Stimulated activated CD8-positive, alpha-beta memory T cell treated with anti-CD3 and anti-CD28 coated beads, Interleukin-7, amount 100 ng/mL, for 48 hours (primary cell): Measurements from ENCODE around the gene PPP1R7.

Source experiments
- DNase-seq, 2 donors: peaks; one replicate each; pipeline ENCODE4 v3.0.0-alpha.2; 2020; ENCODE audit warnings: low read depth in 1 of 2; ENCODE audit errors: extremely low read depth in 1 of 2

Gene PPP1R7

GRCh38 chr2:241160318-241160717 is 10.1 kb downstream of the PPP1R7 start:
- no peak for DNase-seq

DNA sequence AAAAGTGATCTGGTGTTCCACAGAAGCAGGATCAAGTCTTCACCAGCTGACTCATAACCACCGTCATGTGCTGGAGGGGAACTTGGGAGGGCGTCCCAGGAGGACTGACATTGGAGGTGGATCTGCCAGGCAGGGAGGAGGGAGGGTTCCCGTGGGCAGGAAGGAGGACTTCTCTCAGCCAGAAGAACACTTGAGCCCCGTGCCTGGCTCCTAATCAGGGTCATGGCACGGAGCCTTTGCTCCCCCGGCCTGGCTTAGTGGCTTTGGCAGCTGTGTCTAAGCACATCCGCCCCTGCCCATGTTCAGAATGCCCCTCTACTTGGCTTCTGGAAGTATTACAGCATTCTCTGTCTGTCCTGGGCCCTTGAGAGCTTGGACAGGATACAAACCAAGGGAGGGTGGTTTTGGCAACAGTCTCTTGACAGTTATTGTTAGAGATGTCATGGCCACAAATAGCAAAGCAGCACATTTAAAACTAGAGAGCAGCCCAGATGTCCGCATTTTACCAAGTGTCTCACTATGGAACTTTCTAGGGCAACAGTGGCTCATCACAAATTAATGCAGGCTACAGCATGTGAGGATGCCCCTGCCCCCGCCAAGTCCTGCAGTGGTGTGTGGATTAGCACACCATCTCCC is 11.5 kb downstream of the PPP1R7 start:
- no peak for DNase-seq

DNA sequence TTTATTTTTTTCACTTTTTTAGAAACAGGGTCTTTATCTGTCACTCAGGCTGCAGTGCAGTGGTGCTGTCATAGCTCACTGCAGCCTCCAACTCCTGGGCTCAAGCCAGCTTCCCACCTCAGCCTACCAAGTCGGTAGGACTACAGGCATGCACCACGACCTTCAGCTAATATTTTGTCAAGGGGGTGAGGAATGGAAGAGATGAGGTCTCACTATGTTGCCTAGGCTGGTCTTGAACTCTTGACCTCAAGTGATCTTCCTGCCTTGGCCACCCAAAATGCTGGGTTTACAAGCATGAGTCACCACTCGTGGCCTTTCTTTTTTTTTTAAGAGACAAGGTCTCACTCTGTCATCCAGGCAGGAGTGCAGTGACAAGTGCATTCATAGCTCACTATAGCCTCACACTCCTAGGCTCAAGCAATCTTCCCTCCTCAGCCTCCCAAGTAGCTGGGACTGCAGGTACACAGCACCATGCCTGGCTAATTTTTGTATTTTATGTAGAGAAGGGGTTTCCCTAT is 13.4 kb downstream of the PPP1R7 start:
- no peak for DNase-seq

- DNase-seq: no peak
Observed at GRCh38 chr2:241168366-241168765, 18.1 kb downstream of the PPP1R7 start.

GRCh38 chr2:241173557-241173956 is 23.3 kb downstream of the PPP1R7 start:
- DNase-seq: no peak

DNA sequence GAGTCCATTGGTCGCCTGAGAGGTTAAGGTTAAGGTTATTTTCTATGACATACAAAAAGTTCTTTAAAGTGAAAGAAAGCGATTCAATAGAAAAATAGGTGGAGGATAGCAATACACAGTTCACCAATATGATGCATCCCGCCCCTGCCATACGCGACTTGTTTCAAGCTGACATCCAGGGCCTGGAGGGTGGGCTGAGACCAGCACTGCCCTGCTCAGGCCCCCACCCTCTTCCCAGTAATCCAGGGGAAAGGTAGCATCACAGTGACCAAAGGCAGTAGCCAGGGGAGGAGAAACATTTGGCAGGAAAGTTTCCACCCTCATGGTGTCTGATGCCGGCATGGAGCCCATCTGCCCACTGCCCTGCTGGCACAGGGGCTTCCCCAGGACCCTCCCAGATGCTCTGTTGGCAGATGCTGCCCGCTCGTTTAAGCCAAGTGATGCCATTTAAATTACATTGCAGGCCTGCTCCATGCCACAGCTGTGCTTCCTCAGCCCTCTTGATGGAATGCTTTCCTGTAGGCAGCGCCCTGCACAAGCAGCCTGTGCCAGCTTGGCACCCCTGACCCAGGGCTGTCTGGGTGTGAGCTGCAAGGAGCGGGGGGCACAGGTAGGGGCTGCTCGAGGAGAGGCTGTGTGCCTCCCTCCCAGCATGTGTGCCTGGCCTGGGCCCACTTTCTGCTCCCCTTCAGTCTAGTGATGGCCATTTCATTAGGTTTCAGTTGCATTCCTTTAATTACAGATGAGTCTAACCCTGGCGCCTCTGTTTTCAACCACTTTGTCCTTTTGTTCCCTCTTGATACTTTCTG is 27.5 kb downstream of the PPP1R7 start:
- DNase-seq: no peak

DNA sequence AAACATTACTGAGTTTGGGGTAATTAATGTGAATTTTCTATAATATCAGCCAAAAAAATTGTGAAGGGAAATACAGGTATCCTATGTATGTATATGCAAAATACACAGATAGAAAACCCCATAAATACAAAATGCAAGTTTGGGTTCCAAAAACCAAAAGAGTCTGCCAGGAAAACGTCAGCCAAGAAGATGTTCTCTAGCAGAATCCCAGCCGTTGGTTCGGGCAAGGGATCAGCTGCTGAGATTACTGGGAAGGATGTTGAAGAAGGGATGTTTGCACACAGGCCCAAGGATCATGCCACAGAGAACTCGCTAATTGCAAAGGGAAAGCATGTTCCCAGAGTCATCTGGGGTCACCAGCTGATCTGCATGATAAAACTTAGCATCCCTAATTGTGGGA is 28.7 kb downstream of the PPP1R7 start:
- no peak for DNase-seq

GRCh38 chr2:241179899-241180298 is 29.6 kb downstream of the PPP1R7 start:
- peak in 1 of 2 donors; percentile 51 for DNase-seq

DNA sequence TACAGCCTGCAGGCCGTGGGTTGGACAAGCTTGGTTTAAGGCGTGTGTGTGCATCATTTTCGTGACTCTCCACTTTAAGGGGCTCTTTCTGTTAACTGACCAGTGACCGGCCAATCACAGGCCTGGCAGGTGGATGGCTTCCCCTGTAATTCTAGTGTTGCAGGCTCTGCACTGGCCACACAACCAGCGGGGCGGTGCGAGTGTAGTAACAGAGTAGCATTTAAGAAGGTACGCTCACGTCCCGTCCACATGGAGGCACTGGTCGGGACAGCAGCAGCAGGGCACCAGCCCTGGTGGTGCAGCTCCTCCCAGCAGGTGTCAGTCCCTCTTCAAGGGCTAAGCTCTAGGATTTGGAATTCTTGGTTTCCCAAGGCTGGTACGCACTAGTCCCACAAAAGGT is 30.2 kb downstream of the PPP1R7 start:
- DNase-seq: no peak

GRCh38 chr2:241182126-241182525 is 31.9 kb downstream of the PPP1R7 start:
- DNase-seq: no peak

DNA sequence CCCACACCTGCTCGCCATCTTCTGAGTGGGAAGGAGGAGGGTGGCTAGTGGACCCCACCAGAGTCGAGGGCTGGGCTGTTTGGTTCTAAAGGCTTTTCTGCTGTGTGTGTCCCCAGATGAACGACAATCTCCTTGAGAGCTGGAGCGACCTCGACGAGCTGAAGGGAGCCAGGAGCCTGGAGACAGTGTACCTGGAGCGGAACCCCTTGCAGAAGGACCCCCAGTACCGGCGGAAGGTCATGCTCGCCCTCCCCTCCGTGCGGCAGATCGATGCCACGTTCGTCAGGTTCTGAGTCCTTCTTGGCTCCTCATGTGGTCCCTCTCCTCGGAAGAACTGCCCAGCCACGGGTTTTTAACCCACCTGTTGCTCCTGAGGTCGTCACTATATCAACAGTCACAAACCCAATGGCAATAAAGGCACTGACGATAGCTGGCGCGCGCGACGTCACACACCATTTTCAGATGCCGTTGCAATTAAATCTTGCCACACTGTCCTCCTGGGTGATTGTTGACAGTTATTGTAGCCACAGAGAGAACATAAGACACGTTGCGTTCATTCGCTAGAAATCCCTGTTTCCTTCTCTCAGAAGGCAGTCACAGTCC is 32.4 kb downstream of the PPP1R7 start:
- DNase-seq: no peak

- DNase-seq: no peak
Observed at GRCh38 chr2:241183221-241183620, 33.0 kb downstream of the PPP1R7 start.

DNA sequence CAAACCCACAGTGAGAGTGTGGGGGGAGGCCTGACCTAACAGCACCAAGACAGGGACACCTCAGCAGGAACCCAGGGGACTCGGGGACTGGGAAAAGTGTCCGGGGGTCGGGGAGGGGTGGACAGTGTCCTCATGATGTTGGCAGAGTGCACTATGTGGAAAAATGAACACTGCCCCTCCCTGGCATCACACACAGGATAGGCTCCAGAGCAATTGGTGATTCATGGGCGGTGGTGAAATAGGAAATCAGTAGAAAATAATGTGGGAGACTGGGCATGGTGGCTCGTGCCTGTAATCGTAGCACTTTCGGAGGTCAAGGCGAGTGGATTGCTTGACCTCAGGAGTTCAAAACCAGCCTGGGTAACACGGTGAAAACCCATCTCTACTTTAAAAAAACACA is 34.6 kb downstream of the PPP1R7 start:
- no peak for DNase-seq

DNA sequence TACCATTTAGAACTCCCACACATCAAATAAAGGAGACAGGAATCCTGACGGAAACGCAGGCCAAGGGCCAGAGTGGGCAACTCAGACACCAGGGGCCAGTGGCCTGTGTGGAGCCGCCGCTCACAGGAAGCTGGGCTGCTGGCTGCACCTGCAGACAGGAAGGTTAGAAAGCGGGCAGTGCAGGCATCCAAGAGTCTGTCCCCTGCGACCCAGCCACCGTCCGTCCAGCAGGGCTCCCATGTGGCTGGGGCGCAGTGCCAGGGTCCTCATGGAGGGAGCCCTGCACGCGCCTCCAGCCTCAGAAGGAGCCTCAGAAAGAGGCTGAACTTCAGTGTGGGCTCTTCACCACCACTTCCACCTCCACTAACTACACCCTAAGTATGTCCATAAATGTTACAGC is 35.7 kb downstream of the PPP1R7 start:
- DNase-seq: no peak

GRCh38 chr2:241187101-241187917 is 37.0 kb downstream of the PPP1R7 start:
- DNase-seq: no peak

GRCh38 chr2:241187918-241188234 is 37.6 kb downstream of the PPP1R7 start:
- no peak for DNase-seq

- DNase-seq: no peak
Observed at GRCh38 chr2:241188361-241189092, 38.3 kb downstream of the PPP1R7 start, which contains the start of gene ANO7. ANO7 (plus strand) TSS chr2:241188677; CDS start chr2:241190064, 1,387 bp downstream.

- DNase-seq: no peak
Observed at GRCh38 chr2:241189093-241189855, 39.0 kb downstream of the PPP1R7 start.

- no peak for DNase-seq
Observed at GRCh38 chr2:241189856-241190201, 39.6 kb downstream of the PPP1R7 start.
